Stimulated activated CD8-positive, alpha-beta memory T cell treated with anti-CD3 and anti-CD28 coated beads, Interleukin-12 subunit alpha, Interleukin-12 subunit beta, amount 100 ng/mL, for 24 hours (primary cell): ENCODE measurements around the gene DCLRE1B.

ENCODE experiments used
- DNase-seq: peaks from one replicate; pipeline ENCODE4 v3.0.0-alpha.2; 2020; ENCODE audit errors: extremely low read depth

The DCLRE1B gene

GRCh38 chr1:113928187-113928930 is 23.2 kb downstream of the DCLRE1B start:
- no peak for DNase-seq

GRCh38 chr1:113928941-113929749 is 24.0 kb downstream of the DCLRE1B start, which contains the start of gene HIPK1:
HIPK1 (plus strand) TSS chr1:113929324.
- DNase-seq: peak; percentile 75

GRCh38 chr1:113929750-113930498 is 24.8 kb downstream of the DCLRE1B start:
- DNase-seq: no peak

GRCh38 chr1:113930499-113931161 is 25.5 kb downstream of the DCLRE1B start:
- DNase-seq: peak; percentile 21

- DNase-seq: no peak
These were observed 26.3 kb downstream of the DCLRE1B start for GRCh38 chr1:113931451-113931851.

- no peak for DNase-seq
These were observed 28.9 kb downstream of the DCLRE1B start for GRCh38 chr1:113934006-113934405.

- no peak for DNase-seq
These were observed 29.5 kb downstream of the DCLRE1B start for GRCh38 chr1:113934511-113935055.

- no peak for DNase-seq
These were observed 30.1 kb downstream of the DCLRE1B start for GRCh38 chr1:113935176-113935575.

- no peak for DNase-seq
These were observed 30.8 kb downstream of the DCLRE1B start for GRCh38 chr1:113935970-113936369.

- DNase-seq: no peak
These were observed 32.0 kb downstream of the DCLRE1B start for GRCh38 chr1:113937146-113937545.

GRCh38 chr1:113938192-113938591 is 33.1 kb downstream of the DCLRE1B start:
- no peak for DNase-seq

- no peak for DNase-seq
These were observed 35.5 kb downstream of the DCLRE1B start for GRCh38 chr1:113940365-113941244.

- no peak for DNase-seq
These were observed 36.1 kb downstream of the DCLRE1B start for GRCh38 chr1:113941245-113941559.

- no peak for DNase-seq
These were observed 37.4 kb downstream of the DCLRE1B start for GRCh38 chr1:113942527-113942926.

GRCh38 chr1:113943028-113943811 is 38.1 kb downstream of the DCLRE1B start:
- no peak for DNase-seq

GRCh38 chr1:113945329-113945728 is 40.2 kb downstream of the DCLRE1B start:
- DNase-seq: no peak

GRCh38 chr1:113946112-113946511 is 41.0 kb downstream of the DCLRE1B start:
- no peak for DNase-seq

GRCh38 chr1:113946678-113947387 is 41.7 kb downstream of the DCLRE1B start:
- no peak for DNase-seq
